C4-2B (cell line): ENCODE results near the gene DCP1B.

Source experiments
- H3K27ac ChIP-seq: fragments of 450-650 bp; 2 replicates; pipeline ENCODE4 v1.5.1; 2017
- CTCF ChIP-seq: fragments of 450-650 bp; conservative IDR thresholded peaks from 2 replicates; pipeline ENCODE4 v1.5.1; 2017; ENCODE audit warnings: mild to moderate bottlenecking
- ZFX ChIP-seq: fragments of 450-650 bp; IDR thresholded peaks from 2 replicates; pipeline ENCODE4 v1.6.1; 2017

Gene DCP1B

GRCh38 chr12:1911598-1912575, 92.4 kb downstream of the DCP1B start:
- H3K27ac ChIP-seq = no peak overlapping the region
- TF ChIP-seq CTCF = no peak
- no peak for TF ChIP-seq ZFX

- TF ChIP-seq ZFX = no peak
- no peak for TF ChIP-seq CTCF
- no peak overlapping the region for H3K27ac ChIP-seq
Observed at GRCh38 chr12:1910468-1910867, 93.8 kb downstream of the DCP1B start.

- no peak overlapping the region for H3K27ac ChIP-seq
Observed at GRCh38 chr12:1908758-1909157, 95.5 kb downstream of the DCP1B start.

GRCh38 chr12:1907652-1908611, 96.3 kb downstream of the DCP1B start:
- no peak overlapping the region for H3K27ac ChIP-seq
- no peak for TF ChIP-seq CTCF
- TF ChIP-seq ZFX = no peak

More at GRCh38 chr12:1908758-1909157, 95.5 kb downstream of the DCP1B start:
- TF ChIP-seq CTCF (no peak), ZFX (no peak)

GRCh38 chr12:1906579-1906978, 97.7 kb downstream of the DCP1B start:
- TF ChIP-seq ZFX (no peak), CTCF (no peak)

GRCh38 chr12:1904875-1905274, 99.4 kb downstream of the DCP1B start:
- TF ChIP-seq CTCF (no peak), ZFX (no peak)
- no peak overlapping the region for H3K27ac ChIP-seq

More at GRCh38 chr12:1906579-1906978, 97.7 kb downstream of the DCP1B start:
- no peak overlapping the region for H3K27ac ChIP-seq
